Measurements from ENCODE around the gene SLC12A8. TPM values are rescaled to one million over a fixed set of nuclear protein-coding genes. Genes with fewer than 3 reads are reported as not detected.

Gene SLC12A8
- total and polyA plus RNA-seq, 9 of the 15 experiments (the other 6 are each of a cell fraction or from before 2014, with no cell fraction given) = 0.04 to 0.33 (median 0.09) TPM; not detected in 4

GRCh38 chr3:125067225-125067624 is 145.3 kb downstream of the SLC12A8 start:
- FAIRE-seq = no peak
- no peak for ATAC-seq
- CTCF ChIA-PET (ENCODE audit: low intra/inter-chr PET ratio) = no interaction called here
- in situ Hi-C loops (cut with MboI) (no loop called here), intact Hi-C loops (cut with micrococcal nuclease) (no loop called here)
- Histone ChIP-seq H3K9me1 (ENCODE audit: control insufficient read depth, insufficient read depth, low read length) (no peaks in the 10 kb centered on the region), H3K4me2 (ENCODE audit: insufficient read depth, low read length) (no peak overlapping the region), H3K36me3 (ENCODE audit: control insufficient read depth, insufficient read depth, low read length) (no peaks in the 10 kb centered on the region), H3K27me3 (ENCODE audit: control insufficient read depth in 2 of 2, insufficient read depth in 2 of 2, low read length in 2 of 2) (peaks cover 0 to 19% of the 10 kb centered on the region in 2 experiments; a peak in 3 of 5 replicates), H2AFZ (ENCODE audit: low read depth, low read length) (no peak overlapping the region), H3K4me1 (replicated peaks in 1 of 2; ENCODE audit: control insufficient read depth in 2 of 2, insufficient read depth in 2 of 2, low read length in 2 of 2) (no peaks in the 10 kb centered on the region), H3K27ac (ENCODE audit: extremely low read depth, low read depth, low read length) (no peak overlapping the region), H3K9ac (ENCODE audit: insufficient read depth in 1 of 2, low read depth in 2 of 2, low read length in 2 of 2) (no peak overlapping the region), H3K9me3 (replicated peaks; ENCODE audit: control insufficient read depth, insufficient read depth, low read depth, low read length) (no peaks in the 10 kb centered on the region), H4K20me1 (replicated peaks; ENCODE audit: control insufficient read depth, insufficient read depth, low read length) (no peaks in the 10 kb centered on the region; the same call in 1 of the 2 replicates), H3K79me2 (ENCODE audit: control insufficient read depth, insufficient read depth, low read length) (no peaks in the 10 kb centered on the region), H3K4me3 (no peak overlapping the region)
- no TSS peak for BruUV-seq (replicated peaks)
- no peak for DNase-seq (ENCODE audit: extremely low read depth in 1 of 4, low spot score in 3 of 4)
- POLR2A ChIA-PET = no interaction called here
- TF ChIP-seq FOSL1 (tag; conservative IDR thresholded peaks at IDR 0.05) (peak; percentile 58), ZBTB1 (CRISPR knock-in tag; IDR thresholded peaks at IDR 0.05; ENCODE audit: borderline replicate concordance, low read depth) (no peak), TCFL5 (CRISPR knock-in tag; conservative IDR thresholded peaks at IDR 0.05) (no peak), SRF (CRISPR knock-in tag; IDR thresholded peaks at IDR 0.05) (peak in 1 of 2 experiments; percentile 63; a peak in 1 of 4 replicates)
- WGBS (ENCODE audit: insufficient coverage, low coverage, missing lambda C conversion rate) = 4% methylated on average over 3 of the region's 3 CpGs

- Histone ChIP-seq H3K36me3 (ENCODE audit: control insufficient read depth, insufficient read depth, low read length) (no peaks in the 10 kb centered on the region), H3K9ac (ENCODE audit: insufficient read depth in 1 of 2, low read depth in 2 of 2, low read length in 2 of 2) (no peak overlapping the region), H2AFZ (ENCODE audit: low read depth, low read length) (no peak overlapping the region), H3K27ac (ENCODE audit: extremely low read depth, low read depth, low read length) (no peak overlapping the region), H3K4me1 (replicated peaks in 1 of 2; ENCODE audit: control insufficient read depth in 2 of 2, insufficient read depth in 2 of 2, low read length in 2 of 2) (no peaks in the 10 kb centered on the region), H4K20me1 (replicated peaks; ENCODE audit: control insufficient read depth, insufficient read depth, low read length) (no peaks in the 10 kb centered on the region; the same call in 1 of the 2 replicates), H3K79me2 (ENCODE audit: control insufficient read depth, insufficient read depth, low read length) (no peaks in the 10 kb centered on the region), H3K9me1 (ENCODE audit: control insufficient read depth, insufficient read depth, low read length) (no peaks in the 10 kb centered on the region), H3K4me3 (no peak overlapping the region), H3K4me2 (ENCODE audit: insufficient read depth, low read length) (no peak overlapping the region), H3K27me3 (ENCODE audit: control insufficient read depth in 2 of 2, insufficient read depth in 2 of 2, low read length in 2 of 2) (peaks cover 0 to 23% of the 10 kb centered on the region in 2 experiments; a peak in 4 of 5 replicates), H3K9me3 (replicated peaks; ENCODE audit: control insufficient read depth, insufficient read depth, low read depth, low read length) (no peaks in the 10 kb centered on the region)
- no peak for DNase-seq (ENCODE audit: extremely low read depth in 1 of 4, low spot score in 3 of 4)
- 0% methylated on average over 7 of the region's 7 CpGs for WGBS (ENCODE audit: insufficient coverage, low coverage, missing lambda C conversion rate)
- POLR2A ChIA-PET = no interaction called here
- in situ Hi-C loops (cut with MboI) = no loop called here
- BruUV-seq (replicated peaks) = no TSS peak
- CTCF ChIA-PET (ENCODE audit: low intra/inter-chr PET ratio) = no interaction called here
- intact Hi-C loops (cut with micrococcal nuclease) = no loop called here
- no peak for FAIRE-seq
- no peak for ATAC-seq
- TF ChIP-seq POU5F1 (IDR thresholded peaks at IDR 0.05; ENCODE audit: borderline replicate concordance, low read depth, low read length, partially characterized antibody) = no peak
- no peak for TF ChIP-seq TEAD1 (CRISPR knock-in tag; IDR thresholded peaks at IDR 0.05)
- TF ChIP-seq ARNT (IDR thresholded peaks at IDR 0.05) = no peak
- no peak for TF ChIP-seq SMC3 (conservative IDR thresholded peaks at IDR 0.05; ENCODE audit: insufficient read depth, low read depth, low read length)
- no peak for TF ChIP-seq RFX7 (CRISPR knock-in tag; IDR thresholded peaks at IDR 0.05)
- no peak for TF ChIP-seq CBFA2T3 (IDR thresholded peaks at IDR 0.05)
- TF ChIP-seq POLR2AphosphoS5 (IDR thresholded peaks at IDR 0.05; ENCODE audit: control insufficient read depth, insufficient read depth, low read depth, low read length) = no peak
- TF ChIP-seq SRSF7 (optimal IDR thresholded peaks at IDR 0.05; ENCODE audit: low read depth, low read length) = no peak
- TF ChIP-seq DMBX1 (CRISPR knock-in tag; IDR thresholded peaks at IDR 0.05; ENCODE audit: borderline replicate concordance) = no peak
- no peak for TF ChIP-seq NFATC3 (IDR thresholded peaks at IDR 0.05)
- TF ChIP-seq PREB (CRISPR knock-in tag; IDR thresholded peaks at IDR 0.05) = no peak
- TF ChIP-seq KLF6 (CRISPR knock-in tag; IDR thresholded peaks at IDR 0.05; ENCODE audit: borderline replicate concordance) = no peak
Measured at GRCh38 chr3:125062904-125063618, 149.5 kb downstream of the SLC12A8 start.
